EL (cell line): ENCODE measurements around the gene NRAP.

ENCODE experiments used
- DNase-seq: peaks from one replicate; pipeline ENCODE4 v3.0.0-alpha.2; 2016

NRAP gene

DNA sequence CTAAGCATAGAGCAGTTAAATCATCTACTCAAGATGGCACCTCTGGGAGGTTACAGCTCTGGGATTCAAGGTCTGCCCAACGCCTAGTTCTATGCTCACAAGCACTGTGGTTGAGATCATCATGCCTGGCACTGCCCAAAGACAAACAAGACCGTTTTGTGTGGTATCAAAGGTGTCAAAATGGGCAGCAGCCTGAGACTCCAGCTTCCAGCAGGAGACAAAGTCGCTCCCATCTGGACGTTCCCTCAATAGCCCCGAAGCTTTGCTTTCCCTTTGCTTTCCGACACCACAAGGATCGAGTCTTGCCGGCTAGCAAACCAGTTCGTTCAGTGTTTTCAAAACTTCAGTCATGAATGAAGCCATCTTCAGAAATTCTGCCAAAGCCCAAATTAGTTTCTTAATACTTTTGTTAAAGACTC is 105.9 kb downstream of the NRAP start:
- no peak for DNase-seq

DNA sequence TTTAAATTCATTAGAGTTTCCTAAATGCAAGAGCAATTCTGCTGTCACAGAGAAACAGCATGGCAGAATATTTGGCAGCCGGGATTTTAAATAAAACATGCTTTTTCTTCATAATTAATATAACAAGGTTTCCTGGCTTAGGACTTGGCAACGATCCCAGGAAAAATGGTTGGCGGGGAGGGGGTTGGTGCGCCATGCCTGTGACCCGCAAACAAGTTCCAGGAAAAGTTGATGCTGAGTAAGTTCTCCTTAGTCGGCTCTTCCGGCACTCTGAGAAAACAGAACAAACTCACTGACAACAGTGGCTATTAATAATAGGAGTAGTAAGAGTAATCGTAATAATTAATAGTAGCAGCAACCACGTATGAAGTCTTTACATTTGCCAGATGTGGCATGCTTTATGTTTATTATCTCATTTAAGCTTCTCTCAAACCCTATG is 106.4 kb downstream of the NRAP start:
- no peak for DNase-seq

- DNase-seq = no peak
Observed at GRCh38 chr10:113555751-113556150, 108.1 kb downstream of the NRAP start.

GRCh38 chr10:113555245-113555644 is 108.6 kb downstream of the NRAP start:
- no peak for DNase-seq

- DNase-seq = no peak
Observed at GRCh38 chr10:113554214-113554613, 109.6 kb downstream of the NRAP start.

DNA sequence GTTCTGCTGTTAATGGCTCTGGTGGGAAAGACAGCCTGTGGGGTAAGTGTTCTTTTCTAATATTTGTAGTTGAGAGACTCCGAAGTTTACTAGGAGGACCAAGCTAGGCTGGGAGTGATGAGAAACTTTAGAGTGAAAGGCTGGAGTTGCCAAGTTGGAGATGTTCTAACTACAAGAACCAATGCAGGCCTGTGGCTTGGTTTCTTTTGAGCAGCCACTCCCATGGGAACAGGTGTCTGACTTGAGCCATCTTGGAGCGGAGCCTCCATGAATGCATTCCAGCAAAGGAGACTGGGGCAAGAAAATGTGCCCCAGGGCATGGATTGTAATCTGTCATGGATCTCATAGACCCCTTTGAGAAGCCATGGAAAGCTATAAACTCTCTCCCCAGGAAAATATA is 110.7 kb downstream of the NRAP start:
- DNase-seq = no peak

- DNase-seq = no peak
Observed at GRCh38 chr10:113552701-113553100, 111.1 kb downstream of the NRAP start, which contains the start of gene HABP2. Gene HABP2, plus strand, starts transcription at chr10:113553053. Its CDS starts 69 bp downstream, at chr10:113553122.

- DNase-seq = no peak
Observed at GRCh38 chr10:113552014-113552413, 111.8 kb downstream of the NRAP start.

GRCh38 chr10:113550365-113550764 is 113.5 kb downstream of the NRAP start:
- peak; percentile 31 for DNase-seq

- DNase-seq = no peak
Observed at GRCh38 chr10:113549856-113550255, 114.0 kb downstream of the NRAP start.

DNA sequence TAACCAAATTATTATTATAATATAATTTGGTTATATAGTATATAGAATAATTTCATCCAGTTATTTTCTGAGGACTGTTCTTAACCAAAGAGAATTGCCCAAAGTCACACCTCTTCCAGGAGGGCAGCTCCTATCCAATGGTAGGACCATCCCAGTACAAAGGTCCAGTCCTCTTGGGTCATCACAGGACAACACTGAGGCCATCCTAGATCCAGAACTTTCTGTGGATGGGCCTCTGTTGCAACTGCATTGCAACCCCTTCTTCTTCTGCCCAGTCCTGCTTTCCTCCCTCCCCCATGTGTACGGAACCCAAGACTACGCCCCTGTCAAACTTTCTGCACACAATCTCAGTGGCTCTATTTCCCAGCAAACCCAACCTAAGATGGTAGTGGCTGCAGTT is 116.4 kb downstream of the NRAP start:
- no peak for DNase-seq

DNA sequence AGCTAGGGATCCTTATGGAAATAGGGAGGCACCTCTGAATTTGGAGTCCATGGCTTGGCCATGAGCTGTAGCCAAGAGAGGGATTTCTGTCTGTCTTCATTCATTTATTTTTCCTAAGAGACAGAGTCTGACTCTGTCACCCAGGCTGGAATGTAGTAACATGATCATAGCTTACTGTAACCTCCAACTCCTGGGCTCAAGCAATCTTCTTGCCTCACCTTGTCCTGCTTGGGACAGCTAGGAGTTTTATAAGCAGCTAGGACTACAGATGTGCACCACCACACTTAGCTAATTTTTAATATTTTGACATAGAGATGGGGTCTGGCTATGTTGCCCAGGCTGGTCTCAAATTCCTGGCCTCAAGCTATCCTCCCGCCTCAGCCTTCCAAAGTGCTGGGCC is 119.4 kb downstream of the NRAP start:
- DNase-seq = no peak

DNA sequence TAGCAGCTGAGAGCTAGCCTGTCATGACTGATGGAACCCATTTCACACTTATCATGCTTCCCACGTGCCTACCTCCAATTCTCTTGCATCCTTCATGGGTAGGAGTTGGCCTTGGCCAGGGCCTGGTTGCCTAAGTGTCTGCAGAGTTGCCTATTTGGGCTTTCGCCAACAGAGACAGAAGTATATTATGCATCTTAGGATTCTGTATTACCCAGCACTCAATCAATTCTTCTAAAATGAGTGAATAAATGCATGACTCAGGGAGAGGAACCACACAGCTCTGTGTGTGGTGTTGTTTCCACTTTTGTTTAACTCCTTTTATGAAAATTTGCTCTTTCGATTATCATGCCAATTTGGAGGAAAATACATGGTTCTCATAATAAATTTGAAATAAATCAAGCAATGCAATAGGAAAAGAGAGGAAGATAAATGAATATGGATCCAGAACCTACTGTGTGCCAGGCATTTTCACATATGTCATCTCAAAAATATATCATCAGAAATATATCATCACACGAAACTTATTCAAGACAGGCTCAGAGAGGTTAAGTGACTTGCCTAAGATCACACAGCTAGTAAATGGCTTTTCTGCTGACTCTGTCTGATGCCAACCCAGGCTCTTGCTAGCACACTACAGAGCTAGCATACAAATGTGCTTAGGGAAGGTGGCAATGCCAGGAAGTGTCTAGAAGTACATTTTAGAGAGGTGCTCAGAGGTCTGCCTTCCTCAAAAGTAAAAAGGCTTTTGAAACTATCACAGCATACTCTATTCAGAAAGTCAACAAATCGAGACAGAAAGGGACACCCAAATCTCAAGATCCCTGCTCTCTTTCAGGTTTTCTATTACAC is 120.5 kb downstream of the NRAP start:
- no peak for DNase-seq

DNA sequence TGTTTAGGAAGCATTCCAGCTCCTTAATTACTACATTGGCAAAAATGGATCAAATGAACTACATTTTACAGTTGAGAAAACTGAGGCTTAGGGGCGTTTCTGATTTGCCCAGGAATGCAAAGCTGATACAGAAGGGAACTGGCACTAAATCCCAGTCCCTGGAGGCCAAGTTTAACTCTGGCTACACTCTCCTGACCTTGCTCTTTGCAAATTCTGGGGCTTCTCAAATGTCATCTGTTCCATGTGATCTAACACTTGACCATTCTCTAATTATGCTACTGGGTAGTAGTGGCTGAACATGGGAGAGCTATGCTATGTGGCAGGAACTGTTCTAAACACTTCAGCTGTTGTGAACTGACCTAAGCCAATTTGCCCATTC is 122.3 kb downstream of the NRAP start:
- DNase-seq = no peak

- peak; percentile 53 for DNase-seq
Observed at GRCh38 chr10:113540845-113541548, 122.8 kb downstream of the NRAP start.

GRCh38 chr10:113539789-113540188 is 124.1 kb downstream of the NRAP start:
- DNase-seq = peak; percentile 74
